ENCODE data around the gene MAB21L2. TPM values are rescaled to one million over a fixed set of nuclear protein-coding genes. Genes with fewer than 3 reads are reported as not detected.
A peak's percentile ranks its signal among the peaks of the same experiment; 100 is the strongest.

MAB21L2 gene
- polyA plus RNA-seq, 1 of the 3 experiments (the other 2 are of a cell fraction), result 0.92 TPM

GRCh38 chr4:150585611-150586010, 3.7 kb downstream of the MAB21L2 start:
- Histone ChIP-seq H3K9me2 (no peaks in the 10 kb centered on the region), H3K9ac (peak overlapping the region; percentile 72; the same call in 1 of the 2 replicates), H3K4me3 (ENCODE audit: low read depth in 2 of 2, low read length in 1 of 2) (peak overlapping the region; percentile 22 to 28; a peak in 3 of 4 replicates), H3K4me1 (ENCODE audit: control insufficient read depth in 1 of 2, insufficient read depth in 2 of 2, low read depth in 1 of 2, low read length in 1 of 2) (peaks cover 3 to 24% of the 10 kb centered on the region in 2 experiments; a peak in 3 of 4 replicates), H3K27ac (ENCODE audit: low read depth in 2 of 2, low read length in 1 of 2) (no peak overlapping the region), H3K27me3 (ENCODE audit: insufficient read depth) (no peaks in the 10 kb centered on the region), H2AFZ (ENCODE audit: low read depth) (no peak overlapping the region), H3K4me2 (peak overlapping the region; percentile 91), H3K9me3 (no peaks in the 10 kb centered on the region), H3K36me3 (replicated peaks in 1 of 2; ENCODE audit: control insufficient read depth in 1 of 2, insufficient read depth in 2 of 2, low read length in 1 of 2) (no peaks in the 10 kb centered on the region), H4K20me1 (ENCODE audit: insufficient read depth) (no peaks in the 10 kb centered on the region), H3K79me2 (ENCODE audit: insufficient read depth) (peaks cover 24% of the 10 kb centered on the region), H3F3A (replicated peaks; ENCODE audit: insufficient read depth) (no peaks in the 10 kb centered on the region)
- TF ChIP-seq POLR2AphosphoS5 (IDR thresholded peaks at IDR 0.05; ENCODE audit: low read depth, low read length) (no peak), NRF1 (IDR thresholded peaks at IDR 0.05; ENCODE audit: low read depth, low read length) (no peak), JUND (IDR thresholded peaks at IDR 0.05) (no peak), IRF3 (IDR thresholded peaks at IDR 0.05; ENCODE audit: low read depth, low read length) (no peak), RCOR1 (IDR thresholded peaks at IDR 0.05; ENCODE audit: low read length) (no peak), RFX5 (IDR thresholded peaks at IDR 0.05; ENCODE audit: low read length) (no peak), RXRA (IDR thresholded peaks at IDR 0.05; ENCODE audit: borderline replicate concordance, low read depth) (no peak)
- ChIA-PET POLR2A (no interaction called here), CTCF (interaction anchor here (0.8 to 3.1 kb wide), 4 partner anchors 71 to 287 kb away, joined by 3 to 17 read pairs (median 3); no protein-coding TSS in a partner anchor)
- DNase-seq, result no peak
- 91% methylated on average over 1 of the region's 1 CpG for WGBS (ENCODE audit: low lambda C conversion rate)

GRCh38 chr4:150586162-150586810, 4.3 kb downstream of the MAB21L2 start:
- no peak overlapping the region for H3K27ac ChIP-seq (ENCODE audit: low read depth in 2 of 2, low read length in 1 of 2)
- TF ChIP-seq IRF3 (IDR thresholded peaks at IDR 0.05; ENCODE audit: low read depth, low read length), result no peak
- TF ChIP-seq SIN3A (IDR thresholded peaks at IDR 0.05; ENCODE audit: borderline replicate concordance, low read depth, low read length), result no peak
- TF ChIP-seq TEAD4 (IDR thresholded peaks at IDR 0.05; ENCODE audit: borderline replicate concordance, insufficient read depth), result no peak
- no peak for TF ChIP-seq POLR2AphosphoS5 (IDR thresholded peaks at IDR 0.05; ENCODE audit: low read depth, low read length)
- TF ChIP-seq FOXJ3 (CRISPR knock-in tag; IDR thresholded peaks at IDR 0.05), result no peak
- no peak for TF ChIP-seq SMC3 (IDR thresholded peaks at IDR 0.05; ENCODE audit: low read depth, low read length)
- TF ChIP-seq MXI1 (IDR thresholded peaks at IDR 0.05; ENCODE audit: low read depth, low read length), result no peak
- no peak for TF ChIP-seq GATA2 (CRISPR knock-in tag; IDR thresholded peaks at IDR 0.05)
- no peak for TF ChIP-seq RCOR1 (IDR thresholded peaks at IDR 0.05; ENCODE audit: low read length)
- no peak for TF ChIP-seq TCF12 (IDR thresholded peaks at IDR 0.05)

More at GRCh38 chr4:150586162-150586810, 4.3 kb downstream of the MAB21L2 start:
- Histone ChIP-seq H4K20me1 (ENCODE audit: insufficient read depth) (no peaks in the 10 kb centered on the region), H3K9me3 (no peaks in the 10 kb centered on the region), H3K27me3 (ENCODE audit: insufficient read depth) (no peaks in the 10 kb centered on the region), H3K36me3 (replicated peaks in 1 of 2; ENCODE audit: control insufficient read depth in 1 of 2, insufficient read depth in 2 of 2, low read length in 1 of 2) (no peaks in the 10 kb centered on the region), H3K79me2 (ENCODE audit: insufficient read depth) (peaks cover 24% of the 10 kb centered on the region), H3K4me1 (ENCODE audit: control insufficient read depth in 1 of 2, insufficient read depth in 2 of 2, low read depth in 1 of 2, low read length in 1 of 2) (peaks cover 3 to 24% of the 10 kb centered on the region in 2 experiments; a peak in 3 of 4 replicates), H3K9ac (no peak overlapping the region), H3F3A (replicated peaks; ENCODE audit: insufficient read depth) (no peaks in the 10 kb centered on the region), H3K4me2 (peak overlapping the region; percentile 91), H3K9me2 (no peaks in the 10 kb centered on the region), H3K4me3 (ENCODE audit: low read depth in 2 of 2, low read length in 1 of 2) (peak overlapping the region in 1 of 2 experiments; percentile 23; a peak in 1 of 4 replicates), H2AFZ (ENCODE audit: low read depth) (peak overlapping the region; percentile 19; the same call in 1 of the 2 replicates)
- CTCF ChIA-PET, result interaction anchor here (0.8 kb wide), 1 partner anchor 71 kb away, joined by 3 read pairs; no protein-coding TSS in a partner anchor
- DNase-seq, result no peak
- POLR2A ChIA-PET, result no interaction called here

Data from SK-N-SH (cell line).